H1 (cell line): Measurements from ENCODE around the gene MUC5AC. TPM values are rescaled to one million over a fixed set of nuclear protein-coding genes. Genes with fewer than 3 reads are reported as not detected.

Source experiments
- CHD7 ChIP-seq: fragments of 300-600 bp; sonication (generic); IDR thresholded peaks from 2 replicates; pipeline ENCODE4 v1.7.1; 2012; ENCODE audit warnings: low read length, moderate library complexity, mild to moderate bottlenecking, inconsistent platforms; ENCODE audit not compliant: insufficient replicate concordance
- polyA plus RNA-seq, 7 experiments: library from polyadenylated mRNA; depleted of rRNA in 3 of 7; stranded (reverse) in 5 of 7; unstranded in 2 of 7; fragments of >200 nt in 5 of 7; fragments of 200-250 nt in 2 of 7; gene quantifications; 1 replicate in 5 of 7; 2 replicates in 1 of 7; 4 replicates in 1 of 7; pipeline versions ENCODE4 v1.2.1 to v1.2.3, GENCODE V29; 2011 to 2013; ENCODE audit warnings: missing spikeins in 2 of 7, mixed read lengths in 2 of 7
- total RNA-seq: library from RNA; stranded (reverse); fragmentation: NEBNext Ultra II Directional; extraction: Animal tissue kit (Norgen Biotek cat#: 25700); gene quantifications from 2 replicates; pipeline ENCODE4 v1.2.1, GENCODE V29; 2021

The MUC5AC gene
- total and polyA plus RNA-seq, 2 of the 8 experiments (the other 6 are each of a cell fraction or from before 2014, with no cell fraction given) = not detected

- TF ChIP-seq CHD7 = no peak
Measured at GRCh38 chr11:1113405-1114201, 44.1 kb upstream of the MUC5AC start (continued).
